IMR-90 (cell line): ENCODE results near the gene PLPP3. TPM values are rescaled to one million over a fixed set of nuclear protein-coding genes. Genes with fewer than 3 reads are reported as not detected.

ENCODE experiments used
- microRNA-seq, 2 experiments: library from miRNA; stranded (forward) in 1 of 2; unstranded in 1 of 2; fragments of 10-50 nt in 1 of 2; fragments of <30 nt in 1 of 2; gene quantifications in 1 of 2; microRNA quantifications in 1 of 2; one replicate each; pipeline versions ENCODE3 to v1.1.0; 2013 to 2020; ENCODE audit not compliant: insufficient read depth in 1 of 2, insufficient read length in 1 of 2, unreplicated experiment in 1 of 2
- polyA plus RNA-seq, 3 experiments: library from polyadenylated mRNA; depleted of rRNA; stranded (reverse); fragments of >200 nt; gene quantifications; 2 replicates each; pipeline ENCODE4 v1.2.3, GENCODE V29; 2012; ENCODE audit warnings: low replicate concordance in 1 of 3
- small RNA-seq, 5 experiments: library from RNA; depleted of rRNA; stranded (forward); fragments of <200 nt; gene quantifications; one replicate each; pipeline ENCODE3, GENCODE V24; 2012
- total RNA-seq: library from RNA; depleted of rRNA; stranded (reverse); fragments of >200 nt; gene quantifications from 2 replicates; pipeline ENCODE4 v1.2.3, GENCODE V29; 2012; rRNA removed

PLPP3 gene
- total and polyA plus RNA-seq, 2 of the 4 experiments (the other 2 are of a cell fraction) = 49.9 to 56.6 TPM

Small RNA genes lying within 50 kb of the gene (microRNA-seq; reads per million reads assigned to microRNA genes)
- not detected for gene AC099789.1 (ENCODE audit: insufficient read depth, insufficient read length)

Small RNA genes lying within 50 kb of the gene (small RNA-seq; reads per million reads assigned to genes)
- 0 reads per million in 5 experiments for gene AC099789.1

Other genes with a start within 250 kb of the PLPP3 start
- 1.4 and 2.2 TPM in 2 replicates for gene PRKAA2, start 65.8 kb upstream of the PLPP3 start, total RNA-seq
- 0.56 and 0.72 TPM in 2 replicates for gene PRKAA2, start 65.8 kb upstream of the PLPP3 start, polyA plus RNA-seq (2012; rRNA removed)
- gene FYB2, start 239.8 kb upstream of the PLPP3 start, total RNA-seq = under 0.01 TPM in 1 of 2 replicates, not detected in the other
- gene FYB2, start 239.8 kb upstream of the PLPP3 start, polyA plus RNA-seq (2012; rRNA removed) = not detected in 2 replicates